ENCODE measurements around the gene BUD13. TPM values are rescaled to one million over a fixed set of nuclear protein-coding genes. Genes with fewer than 3 reads are reported as not detected.

BUD13 gene
- total RNA-seq, 1 donor from 2014 or later = 17.7 TPM

DNA sequence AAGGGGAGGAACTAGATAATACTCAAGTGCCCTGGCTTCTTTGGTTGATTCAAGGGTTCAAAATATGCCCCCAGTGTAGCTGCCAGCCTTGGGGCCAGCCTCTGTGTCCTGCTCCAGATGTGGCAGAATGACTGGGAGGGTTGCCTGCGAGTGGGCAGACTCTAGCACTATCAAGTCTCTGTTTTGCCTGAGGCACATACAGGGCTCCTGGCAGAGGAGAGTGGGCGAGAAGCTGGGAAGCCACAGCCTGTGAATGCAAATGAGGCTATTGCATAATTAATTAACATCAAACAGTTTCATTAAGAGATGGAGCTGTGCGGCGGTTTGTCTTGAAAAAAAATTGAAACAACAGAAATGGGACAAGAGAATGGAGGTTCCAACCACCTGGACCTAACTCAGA lies 50.8 kb downstream of the BUD13 start:
- Histone ChIP-seq H3K27me3 (no peaks in the 10 kb centered on the region), H3K4me3 (no peak overlapping the region), H3K27ac (no peak overlapping the region), H3K36me3 (no peaks in the 10 kb centered on the region), H3K9me3 (no peaks in the 10 kb centered on the region), H3K4me1 (no peaks in the 10 kb centered on the region)
- intact Hi-C loops (cut with DNase I) = no loop called here
- ATAC-seq (no peak), DNase-seq (no peak)
- TF ChIP-seq, protein P1, sequence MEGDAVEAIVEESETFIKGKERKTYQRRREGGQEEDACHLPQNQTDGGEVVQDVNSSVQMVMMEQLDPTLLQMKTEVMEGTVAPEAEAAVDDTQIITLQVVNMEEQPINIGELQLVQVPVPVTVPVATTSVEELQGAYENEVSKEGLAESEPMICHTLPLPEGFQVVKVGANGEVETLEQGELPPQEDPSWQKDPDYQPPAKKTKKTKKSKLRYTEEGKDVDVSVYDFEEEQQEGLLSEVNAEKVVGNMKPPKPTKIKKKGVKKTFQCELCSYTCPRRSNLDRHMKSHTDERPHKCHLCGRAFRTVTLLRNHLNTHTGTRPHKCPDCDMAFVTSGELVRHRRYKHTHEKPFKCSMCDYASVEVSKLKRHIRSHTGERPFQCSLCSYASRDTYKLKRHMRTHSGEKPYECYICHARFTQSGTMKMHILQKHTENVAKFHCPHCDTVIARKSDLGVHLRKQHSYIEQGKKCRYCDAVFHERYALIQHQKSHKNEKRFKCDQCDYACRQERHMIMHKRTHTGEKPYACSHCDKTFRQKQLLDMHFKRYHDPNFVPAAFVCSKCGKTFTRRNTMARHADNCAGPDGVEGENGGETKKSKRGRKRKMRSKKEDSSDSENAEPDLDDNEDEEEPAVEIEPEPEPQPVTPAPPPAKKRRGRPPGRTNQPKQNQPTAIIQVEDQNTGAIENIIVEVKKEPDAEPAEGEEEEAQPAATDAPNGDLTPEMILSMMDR (IDR thresholded peaks at IDR 0.05) = no peak

DNA sequence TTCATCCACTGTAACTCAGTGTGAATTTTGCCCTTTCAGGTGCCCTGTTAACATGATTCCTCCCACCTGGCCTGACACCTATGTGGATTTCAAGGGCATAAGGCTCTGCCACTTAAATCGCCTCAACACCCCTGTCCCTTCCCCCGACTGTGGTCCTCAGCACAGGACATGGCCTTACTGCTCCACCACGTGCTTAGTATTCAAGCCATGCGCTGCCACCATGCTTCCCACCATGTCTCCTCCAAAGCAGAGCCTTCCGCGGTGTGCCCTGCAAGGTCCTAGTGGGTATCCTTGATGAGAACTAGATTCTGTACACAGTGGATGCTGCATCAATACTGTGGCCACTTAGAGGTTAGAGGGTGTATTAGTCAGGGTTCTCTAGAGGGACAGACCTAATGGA lies 51.9 kb downstream of the BUD13 start:
- TF ChIP-seq, protein P1 (IDR thresholded peaks at IDR 0.05) = no peak
- ATAC-seq = no peak
- H3K4me3 ChIP-seq = no peak overlapping the region
- no peaks in the 10 kb centered on the region for H3K9me3 ChIP-seq
- H3K4me1 ChIP-seq = no peaks in the 10 kb centered on the region
- H3K27ac ChIP-seq = no peak overlapping the region
- H3K27me3 ChIP-seq = no peaks in the 10 kb centered on the region
- DNase-seq = no peak
- intact Hi-C loops (cut with DNase I) = no loop called here
- H3K36me3 ChIP-seq = no peaks in the 10 kb centered on the region

DNA sequence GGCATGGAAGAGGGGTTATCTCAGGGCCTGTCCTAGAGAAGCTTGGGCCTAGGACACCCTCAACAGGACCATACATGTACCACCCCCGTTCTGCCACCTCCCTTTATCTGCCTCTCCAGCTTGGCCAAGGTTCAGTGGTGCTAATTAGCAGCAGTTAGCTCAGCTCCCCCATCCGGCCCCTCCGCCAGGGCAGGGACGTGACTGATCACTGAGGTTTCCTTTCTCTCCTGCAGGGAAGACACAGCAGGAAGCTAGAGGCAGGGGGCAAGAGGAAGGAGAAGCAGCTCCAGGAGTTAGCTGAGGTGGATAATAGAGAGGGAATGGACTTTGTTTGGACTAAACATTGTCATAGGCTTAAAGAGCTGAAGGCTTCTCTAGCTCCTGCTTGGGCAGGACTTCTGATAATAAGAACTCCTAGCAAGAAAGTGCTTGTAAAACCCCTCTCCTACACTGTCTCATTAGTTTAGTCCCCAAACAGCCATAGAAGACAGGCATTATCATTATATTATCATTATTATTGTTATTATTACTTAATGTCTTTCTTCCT lies 53.8 kb downstream of the BUD13 start:
- H3K9me3 ChIP-seq = no peaks in the 10 kb centered on the region
- ATAC-seq (no peak), DNase-seq (no peak)
- intact Hi-C loops (cut with DNase I) = no loop called here
- TF ChIP-seq, protein P1 (IDR thresholded peaks at IDR 0.05) = no peak
- no peaks in the 10 kb centered on the region for H3K4me1 ChIP-seq
- no peaks in the 10 kb centered on the region for H3K36me3 ChIP-seq
- H3K27ac ChIP-seq = no peak overlapping the region
- H3K4me3 ChIP-seq = no peak overlapping the region
- H3K27me3 ChIP-seq = no peaks in the 10 kb centered on the region

DNA sequence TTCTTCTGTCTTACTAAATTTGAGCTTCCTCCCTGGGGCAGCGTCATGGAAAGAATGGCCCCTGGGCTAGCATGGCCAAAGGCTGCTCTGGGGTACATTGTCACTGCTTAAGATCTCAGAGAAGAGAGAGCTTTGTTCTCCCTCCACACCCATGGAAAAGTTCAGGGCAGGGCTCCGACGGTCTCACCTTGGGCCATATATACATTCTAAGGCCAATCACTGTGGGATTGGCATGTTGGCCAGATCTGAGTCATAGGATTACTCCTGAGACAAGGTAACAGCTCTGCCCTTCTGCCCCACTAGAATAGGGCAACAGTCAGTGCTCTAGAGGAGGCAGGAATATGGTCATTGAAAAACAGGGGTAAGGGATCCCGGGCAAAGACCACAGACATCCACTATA lies 56.2 kb downstream of the BUD13 start:
- Histone ChIP-seq H3K4me3 (no peak overlapping the region), H3K9me3 (no peaks in the 10 kb centered on the region), H3K4me1 (no peaks in the 10 kb centered on the region), H3K27ac (no peak overlapping the region), H3K36me3 (no peaks in the 10 kb centered on the region), H3K27me3 (no peaks in the 10 kb centered on the region)
- ATAC-seq = no peak
- intact Hi-C loops (cut with DNase I) = no loop called here
- TF ChIP-seq, protein P1 (IDR thresholded peaks at IDR 0.05) = no peak
- DNase-seq = no peak

DNA sequence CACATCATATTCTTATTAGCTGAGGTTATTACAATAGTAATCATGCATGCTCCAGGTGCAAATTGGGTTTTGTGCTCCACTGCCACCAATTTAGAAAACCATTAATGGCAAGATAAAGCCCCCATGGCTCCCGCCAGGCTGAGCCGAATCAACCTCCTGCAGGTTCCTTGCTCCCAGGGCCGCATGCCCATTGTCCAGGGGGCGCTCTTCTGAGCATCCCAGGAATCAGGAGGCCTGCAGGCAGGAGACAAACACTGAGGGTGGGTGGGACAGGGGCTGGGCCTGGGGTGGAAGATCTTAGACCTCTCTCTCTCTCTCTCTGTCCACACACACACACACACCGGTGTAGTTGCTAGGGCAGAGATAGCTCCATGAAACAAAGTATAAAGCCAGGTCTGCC lies 57.4 kb downstream of the BUD13 start:
- intact Hi-C loops (cut with DNase I) = no loop called here
- no peak for ATAC-seq
- H3K4me3 ChIP-seq = no peak overlapping the region
- DNase-seq = no peak
- no peaks in the 10 kb centered on the region for H3K9me3 ChIP-seq
- H3K27ac ChIP-seq = no peak overlapping the region
- H3K27me3 ChIP-seq = no peaks in the 10 kb centered on the region
- no peaks in the 10 kb centered on the region for H3K36me3 ChIP-seq
- TF ChIP-seq, protein P1 (IDR thresholded peaks at IDR 0.05) = no peak
- H3K4me1 ChIP-seq = no peaks in the 10 kb centered on the region

DNA sequence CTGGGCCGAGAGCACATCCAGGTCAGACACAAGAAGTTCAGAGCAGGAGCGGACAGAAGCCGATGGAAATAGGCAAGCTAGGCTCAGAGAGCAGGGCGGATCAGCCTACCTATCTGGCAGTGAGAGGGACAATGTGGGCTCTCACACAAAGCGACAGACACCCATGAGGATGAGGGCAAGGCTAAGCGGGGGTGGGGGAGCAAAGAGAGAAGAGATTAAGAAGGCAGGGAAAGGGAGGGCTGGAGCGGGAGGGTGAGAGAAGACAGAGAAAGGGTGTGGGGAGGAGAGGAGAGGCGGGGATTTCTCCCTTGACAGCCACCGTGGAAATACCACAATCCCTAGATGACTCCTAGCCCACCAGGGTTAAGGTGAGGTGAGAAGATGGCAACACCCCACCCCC lies 57.9 kb downstream of the BUD13 start:
- H3K4me3 ChIP-seq = no peak overlapping the region
- no peaks in the 10 kb centered on the region for H3K9me3 ChIP-seq
- intact Hi-C loops (cut with DNase I) = no loop called here
- H3K27ac ChIP-seq = no peak overlapping the region
- no peaks in the 10 kb centered on the region for H3K4me1 ChIP-seq
- DNase-seq (no peak), ATAC-seq (no peak)
- no peaks in the 10 kb centered on the region for H3K27me3 ChIP-seq
- no peaks in the 10 kb centered on the region for H3K36me3 ChIP-seq
- TF ChIP-seq, protein P1 (IDR thresholded peaks at IDR 0.05) = no peak

Measured in upper lobe of right lung (tissue), 1 donor.